Spinal cord (tissue), 10 donors: ENCODE measurements around the gene MAML3. TPM values are rescaled to one million over a fixed set of nuclear protein-coding genes. Genes with fewer than 3 reads are reported as not detected.

ENCODE experiments used
- DNase-seq, 6 donors: peaks; one replicate each; pipeline versions ENCODE4 v3.0.0 to v3.0.0-alpha.2; 2013 to 2015; ENCODE audit warnings: low spot score in 6 of 6, low read depth in 4 of 6
- H3K27ac ChIP-seq: one replicate; pipeline ENCODE4 v1.5.1; 2013; ENCODE audit warnings: low read depth, low read length, control low read depth
- H3K27me3 ChIP-seq: one replicate; pipeline ENCODE4 v1.6.1; 2013; ENCODE audit warnings: low read length; ENCODE audit not compliant: control insufficient read depth, insufficient read depth
- H3K36me3 ChIP-seq: one replicate; pipeline ENCODE4 v1.6.1; 2013; ENCODE audit warnings: low read length; ENCODE audit not compliant: control insufficient read depth, insufficient read depth
- H3K4me1 ChIP-seq: one replicate; pipeline ENCODE4 v1.6.1; 2013; ENCODE audit warnings: low read length; ENCODE audit not compliant: control insufficient read depth, insufficient read depth
- H3K4me3 ChIP-seq: one replicate; pipeline ENCODE4 v1.5.1; 2013; ENCODE audit warnings: low read depth, low read length, control low read depth
- H3K9me3 ChIP-seq: one replicate; pipeline ENCODE4 v1.6.1; 2013; ENCODE audit warnings: low read length; ENCODE audit not compliant: control insufficient read depth, insufficient read depth
- WGBS: methylation state at CpG from one replicate; pipeline ENCODE4 v1.1.5; 2013; ENCODE audit warnings: missing lambda C conversion rate; ENCODE audit not compliant: insufficient coverage; 5-methylcytosine and 5-hydroxymethylcytosine counted together
- polyA plus RNA-seq, 2 donors: library from polyadenylated mRNA; unstranded; fragments of 120-200 nt; gene quantifications; one replicate each; pipeline ENCODE4 v1.2.1, GENCODE V29; 2013; ENCODE audit not compliant: insufficient read length in 2 of 2
- total RNA-seq, 2 donors: library from RNA; depleted of rRNA in 1 of 2; stranded (reverse); fragments of 120-200 nt in 1 of 2; fragments of >200 nt in 1 of 2; gene quantifications; one replicate each; pipeline versions ENCODE4 v1.2.3 to v1.2.4, GENCODE V29; 2013 to 2014
- donor health status: healthy.

Gene MAML3
- total and polyA plus RNA-seq, 4 donors = 6.0 to 11.0 (median 8.2) TPM

DNA sequence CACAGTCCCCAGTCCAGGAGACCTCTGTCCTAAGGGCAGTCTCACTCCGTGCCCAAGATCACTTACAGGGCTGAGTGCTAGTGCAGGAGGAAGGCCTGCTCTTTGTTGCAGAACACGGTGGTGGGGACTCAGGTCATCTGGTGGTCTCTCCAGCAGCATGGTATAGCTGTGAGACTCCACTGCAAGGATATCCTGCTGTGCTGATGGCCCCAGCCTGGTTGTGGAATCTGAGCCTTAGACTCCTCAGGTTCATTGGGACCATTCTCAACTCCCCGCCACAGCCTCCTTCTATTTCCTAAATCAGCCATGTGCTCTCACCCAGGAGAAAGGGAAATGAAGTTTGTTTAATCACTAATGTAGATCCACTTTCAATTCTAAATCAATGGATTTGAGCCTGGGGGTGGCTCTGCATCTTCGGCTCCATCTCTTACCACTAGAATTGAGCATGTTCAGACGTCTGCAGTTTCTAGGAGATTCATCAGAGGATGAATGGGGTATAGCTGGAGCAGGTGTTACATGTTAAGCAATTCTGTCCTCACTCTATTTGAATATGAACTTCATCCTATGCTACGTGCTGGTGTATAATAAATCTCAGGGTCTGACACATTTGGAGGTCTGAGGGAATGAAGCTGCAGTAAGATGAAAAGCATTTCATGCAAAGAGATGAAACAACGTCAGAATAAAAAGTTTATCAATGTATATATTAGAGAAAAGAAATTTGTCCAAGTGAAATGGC lies 299.1 kb downstream of the MAML3 start:
- 50% methylated on average over 1 of the region's 7 CpGs for WGBS
- no peaks in the 10 kb centered on the region for H3K9me3 ChIP-seq
- peak in 1 of 6 donors; percentile 60 for DNase-seq
- no peak overlapping the region for H3K4me3 ChIP-seq
- H3K27me3 ChIP-seq = no peaks in the 10 kb centered on the region
- H3K36me3 ChIP-seq = peaks cover 1% of the 10 kb centered on the region
- no peak overlapping the region for H3K27ac ChIP-seq
- no peaks in the 10 kb centered on the region for H3K4me1 ChIP-seq

DNA sequence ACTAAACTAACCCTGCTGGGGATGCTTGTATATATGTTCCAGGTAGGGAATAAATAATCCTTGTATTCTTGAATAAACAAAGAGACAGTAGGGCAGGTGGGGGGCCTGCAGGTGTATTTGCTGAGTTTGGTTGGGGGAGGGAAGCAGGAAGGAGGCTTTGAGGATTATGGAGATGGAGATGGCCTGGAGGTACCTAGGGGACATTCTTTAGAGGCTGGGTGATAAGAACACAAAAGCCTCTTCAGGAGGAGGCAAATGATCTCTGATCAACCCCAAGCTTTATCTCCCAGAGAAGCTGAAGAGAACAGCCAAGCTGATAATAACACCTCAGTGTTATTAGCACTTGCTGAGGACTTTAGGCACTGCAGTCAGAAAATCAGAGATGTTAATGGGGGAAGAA lies 300.7 kb downstream of the MAML3 start:
- no peak for DNase-seq
- H3K27ac ChIP-seq = no peak overlapping the region
- H3K36me3 ChIP-seq = no peaks in the 10 kb centered on the region
- H3K4me3 ChIP-seq = no peak overlapping the region
- H3K4me1 ChIP-seq = no peaks in the 10 kb centered on the region
- H3K27me3 ChIP-seq = no peaks in the 10 kb centered on the region
- no peaks in the 10 kb centered on the region for H3K9me3 ChIP-seq

DNA sequence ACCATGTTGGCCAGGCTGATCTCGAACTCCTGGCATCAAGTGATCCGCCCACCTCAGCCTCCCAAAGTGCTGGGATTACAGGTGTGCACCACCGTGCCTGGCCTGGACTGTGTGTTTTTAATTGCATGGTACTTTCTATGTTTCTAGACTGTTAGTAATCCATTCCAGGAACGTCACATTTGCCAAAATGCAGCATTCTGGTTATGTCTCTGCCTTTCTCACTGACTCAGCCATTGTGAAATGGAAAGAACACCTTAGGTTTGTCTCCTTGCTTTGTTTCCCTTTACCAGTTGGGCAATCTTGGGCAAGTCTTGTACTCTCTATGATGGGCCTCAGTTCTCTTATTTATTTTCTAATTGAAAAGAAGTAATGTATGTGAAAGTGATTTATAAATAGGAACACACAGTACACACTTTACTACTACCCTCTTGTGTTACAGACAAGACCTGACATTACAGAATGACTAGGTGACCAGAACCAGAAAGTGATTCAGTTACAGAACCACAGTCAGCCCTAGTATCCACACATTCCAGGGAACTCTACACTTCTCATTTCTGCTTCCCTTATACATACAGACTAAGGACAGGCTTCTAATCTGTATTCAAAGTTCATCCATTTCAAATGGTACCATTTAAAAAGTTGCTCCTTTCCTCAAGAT lies 301.2 kb downstream of the MAML3 start:
- H3K4me1 ChIP-seq = no peaks in the 10 kb centered on the region
- H3K27me3 ChIP-seq = no peaks in the 10 kb centered on the region
- H3K4me3 ChIP-seq = no peak overlapping the region
- H3K9me3 ChIP-seq = no peaks in the 10 kb centered on the region
- no peaks in the 10 kb centered on the region for H3K36me3 ChIP-seq
- 75% methylated on average over 4 of the region's 4 CpGs for WGBS
- H3K27ac ChIP-seq = no peak overlapping the region
- no peak for DNase-seq

DNA sequence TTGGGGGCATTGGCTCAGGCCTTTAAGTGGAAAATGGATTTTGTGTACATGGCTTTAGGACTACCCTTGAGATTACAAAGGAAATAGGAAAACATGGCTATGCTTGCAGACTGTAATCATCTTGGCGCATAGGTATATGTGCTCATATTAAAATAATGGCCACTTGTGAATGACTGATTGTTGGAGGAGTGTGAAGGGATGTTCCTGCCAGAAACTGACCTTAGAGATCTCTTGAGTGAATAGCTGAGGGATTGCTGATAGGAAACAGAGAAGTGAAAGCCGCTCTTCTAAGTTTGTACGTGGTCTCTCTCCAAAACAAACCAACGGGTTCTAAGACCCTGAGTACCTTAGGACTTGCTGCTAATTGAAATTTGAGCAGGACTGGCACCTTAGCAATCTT lies 302.3 kb downstream of the MAML3 start:
- Histone ChIP-seq H3K9me3 (no peaks in the 10 kb centered on the region), H3K4me1 (no peaks in the 10 kb centered on the region), H3K27ac (no peak overlapping the region), H3K36me3 (no peaks in the 10 kb centered on the region), H3K27me3 (no peaks in the 10 kb centered on the region), H3K4me3 (no peak overlapping the region)
- no peak for DNase-seq
- 77% methylated on average over 4 of the region's 4 CpGs for WGBS

DNA sequence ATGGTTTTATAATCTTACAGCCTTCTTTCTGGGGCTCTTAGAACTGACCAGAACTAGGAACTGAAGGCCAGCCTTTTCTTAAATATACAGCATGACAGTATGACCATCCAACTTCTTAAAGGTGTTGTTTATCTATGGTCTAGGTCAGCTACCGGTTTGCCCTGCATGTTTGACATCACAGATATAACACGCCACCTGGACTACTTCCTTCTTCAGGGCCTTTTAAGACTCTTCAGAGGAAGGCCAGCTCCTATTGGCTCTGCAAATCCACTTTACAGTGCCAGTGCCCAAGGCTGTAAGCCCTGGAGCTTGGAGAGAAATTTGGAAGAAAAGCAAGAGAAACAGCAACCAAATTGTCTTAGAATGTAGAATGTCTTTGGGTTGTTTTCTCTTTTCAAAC lies 302.9 kb downstream of the MAML3 start:
- no peaks in the 10 kb centered on the region for H3K36me3 ChIP-seq
- WGBS = no CpG with 5 or more reads among the region's 2 CpGs
- H3K9me3 ChIP-seq = no peaks in the 10 kb centered on the region

DNA sequence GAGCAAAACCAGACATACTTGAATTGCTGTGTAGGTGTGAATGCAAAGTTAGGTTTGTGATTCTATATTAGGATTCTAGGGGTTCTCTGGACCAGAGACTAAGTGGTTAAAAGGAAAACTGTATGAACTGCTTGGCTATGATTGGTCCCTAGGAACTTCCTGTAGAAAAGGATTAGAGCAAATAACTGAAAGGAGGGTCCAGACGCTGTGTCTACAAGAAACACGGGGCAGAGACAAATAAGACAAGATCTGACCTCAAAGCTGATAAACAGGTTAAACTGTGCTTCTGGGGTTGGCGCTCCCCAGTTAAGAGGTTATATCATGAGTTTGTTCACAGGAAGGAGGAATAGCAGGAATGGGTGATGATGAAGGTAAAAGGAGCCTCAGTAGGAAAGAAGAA lies 304.8 kb downstream of the MAML3 start:
- Histone ChIP-seq H3K27ac (no peak overlapping the region), H3K36me3 (no peaks in the 10 kb centered on the region), H3K4me3 (no peak overlapping the region), H3K4me1 (no peaks in the 10 kb centered on the region), H3K9me3 (no peaks in the 10 kb centered on the region), H3K27me3 (no peaks in the 10 kb centered on the region)
- 38% methylated on average over 3 of the region's 3 CpGs for WGBS
- peak in 2 of 6 donors; percentile 45 to 89 for DNase-seq

More for the DNA sequence above, 302.9 kb downstream of the MAML3 start:
- Histone ChIP-seq H3K27ac (no peak overlapping the region), H3K4me3 (no peak overlapping the region), H3K27me3 (no peaks in the 10 kb centered on the region), H3K4me1 (no peaks in the 10 kb centered on the region)
- DNase-seq = no peak

DNA sequence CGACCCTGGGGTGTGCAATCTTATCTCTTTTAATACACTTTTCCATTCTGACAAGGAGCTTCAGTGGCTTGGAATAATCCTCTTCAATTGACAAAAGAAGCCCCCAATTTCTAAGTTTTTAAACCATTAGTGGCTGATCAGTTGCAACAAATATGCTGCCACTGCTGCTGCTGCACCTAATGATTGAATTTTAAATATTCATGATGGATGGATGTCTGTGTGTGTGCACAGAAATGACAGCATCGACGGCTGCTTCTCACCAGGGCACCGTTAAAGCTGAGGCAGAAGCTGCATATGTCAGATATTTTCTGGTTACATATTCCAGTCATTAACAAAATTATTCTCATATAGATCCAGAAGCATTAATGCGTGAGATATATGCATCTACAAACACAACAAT lies 306.0 kb downstream of the MAML3 start:
- H3K4me3 ChIP-seq = no peak overlapping the region
- peak in 1 of 6 donors; percentile 67 for DNase-seq
- no peaks in the 10 kb centered on the region for H3K4me1 ChIP-seq
- H3K27ac ChIP-seq = no peak overlapping the region
- no CpG with 5 or more reads among the region's 5 CpGs for WGBS
- H3K36me3 ChIP-seq = no peaks in the 10 kb centered on the region
- H3K9me3 ChIP-seq = no peaks in the 10 kb centered on the region
- no peaks in the 10 kb centered on the region for H3K27me3 ChIP-seq

DNA sequence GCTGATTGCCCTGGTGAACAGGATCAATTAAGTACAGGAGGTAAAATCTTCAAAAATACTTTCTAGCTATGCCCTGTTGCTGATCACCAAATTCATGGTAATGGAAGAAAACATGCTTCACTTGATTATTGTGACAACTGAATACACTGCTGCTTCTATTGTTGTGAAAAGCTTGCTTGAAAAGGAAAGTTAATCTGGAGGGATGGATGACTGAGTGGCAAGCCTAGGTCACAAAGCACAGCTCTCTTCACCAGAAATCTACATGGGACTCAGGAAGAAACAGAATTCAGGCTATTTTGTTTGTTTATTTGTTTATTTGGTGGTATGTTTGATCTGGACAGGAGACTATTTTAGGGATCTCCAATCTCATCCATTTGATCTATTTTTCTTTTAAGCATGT lies 306.4 kb downstream of the MAML3 start:
- no peak overlapping the region for H3K4me3 ChIP-seq
- DNase-seq = no peak
- H3K27me3 ChIP-seq = no peaks in the 10 kb centered on the region
- no peaks in the 10 kb centered on the region for H3K4me1 ChIP-seq
- H3K27ac ChIP-seq = no peak overlapping the region
- H3K36me3 ChIP-seq = no peaks in the 10 kb centered on the region
- H3K9me3 ChIP-seq = no peaks in the 10 kb centered on the region

DNA sequence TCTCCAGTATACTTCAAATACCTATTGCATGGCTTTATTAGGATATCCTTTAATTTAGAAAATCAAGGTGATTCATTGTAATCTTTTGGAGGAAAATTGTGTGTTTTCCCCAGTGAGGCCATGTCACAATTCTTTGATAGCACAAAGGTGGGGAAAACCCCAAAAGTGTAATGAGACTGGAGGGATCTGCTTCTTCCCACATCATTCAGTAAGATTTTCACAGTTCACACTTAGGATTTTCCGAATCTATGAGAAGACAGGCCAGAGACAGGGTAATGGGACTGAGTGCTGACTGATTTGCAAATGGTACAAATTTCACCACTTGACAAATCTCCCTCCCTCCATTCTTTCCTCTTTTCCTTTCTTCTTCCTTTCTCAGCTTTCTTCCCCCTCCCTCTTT lies 307.2 kb downstream of the MAML3 start:
- Histone ChIP-seq H3K36me3 (no peaks in the 10 kb centered on the region), H3K9me3 (no peaks in the 10 kb centered on the region), H3K4me1 (peaks cover 3% of the 10 kb centered on the region), H3K27me3 (no peaks in the 10 kb centered on the region), H3K27ac (no peak overlapping the region), H3K4me3 (no peak overlapping the region)
- no CpG with 5 or more reads among the region's 1 CpG for WGBS
- DNase-seq = no peak

DNA sequence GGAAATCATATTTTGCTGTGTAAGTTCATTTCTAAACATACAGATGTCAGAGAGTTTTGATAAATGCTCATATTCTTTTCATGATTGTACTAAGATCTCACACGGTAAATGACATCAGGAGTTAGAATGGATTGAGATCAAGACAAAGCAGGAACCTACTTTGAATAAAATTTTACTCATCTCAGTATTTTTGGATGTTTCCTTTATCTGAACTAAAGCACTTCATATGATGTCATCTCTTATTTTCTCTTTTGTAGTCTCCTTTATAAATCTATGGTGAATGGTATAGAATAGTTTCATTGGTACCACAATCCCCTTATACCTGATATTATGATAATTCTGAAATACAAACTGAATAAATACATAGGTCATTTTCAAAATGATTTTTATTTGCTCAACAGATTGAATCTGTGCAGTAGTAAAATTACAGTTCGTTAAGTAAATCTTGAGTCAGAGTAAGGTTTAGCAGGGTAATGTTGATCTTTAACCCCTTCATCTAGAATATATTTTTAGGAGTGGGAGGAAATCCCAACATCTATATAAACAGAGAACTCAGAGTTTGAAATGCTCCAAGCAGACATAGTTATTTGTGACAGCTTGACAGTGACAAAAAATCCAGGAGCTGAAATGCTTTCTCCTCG lies 308.4 kb downstream of the MAML3 start:
- Histone ChIP-seq H3K9me3 (no peaks in the 10 kb centered on the region), H3K27ac (no peak overlapping the region), H3K4me1 (peaks cover 4% of the 10 kb centered on the region), H3K27me3 (no peaks in the 10 kb centered on the region), H3K4me3 (no peak overlapping the region), H3K36me3 (no peaks in the 10 kb centered on the region)
- DNase-seq = no peak
- no CpG with 5 or more reads among the region's 3 CpGs for WGBS
